ENCODE results near the gene MYF6. TPM values are rescaled to one million over a fixed set of nuclear protein-coding genes. Genes with fewer than 3 reads are reported as not detected.

Gene MYF6
- total and polyA plus RNA-seq, 4 donors: not detected

GRCh38 chr12:80717856-80718255 is 10.4 kb downstream of the MYF6 start:
- no peak for DNase-seq
- H3K36me3 ChIP-seq (ENCODE audit: control insufficient read depth in 1 of 2, insufficient read depth in 2 of 2, low read length in 1 of 2): no peaks in the 10 kb centered on the region
- intact Hi-C loops (cut with DNase I): no loop called here
- 49 to 60% methylated on average over 4 of the region's 4 CpGs for WGBS, 2 donors
- peaks cover 2% of the 10 kb centered on the region for H3K9me3 ChIP-seq (ENCODE audit: control insufficient read depth, low read length)
- no peak overlapping the region for H3K27ac ChIP-seq (ENCODE audit: low read depth in 1 of 2, low read length in 2 of 2)
- no peak for ATAC-seq (ENCODE audit: low FRiP score)
- H3K27me3 ChIP-seq (ENCODE audit: control insufficient read depth in 1 of 2, insufficient read depth in 2 of 2, low read length in 1 of 2): no peaks in the 10 kb centered on the region
- no peaks in the 10 kb centered on the region for H3K4me1 ChIP-seq (ENCODE audit: control insufficient read depth in 1 of 2, insufficient read depth in 2 of 2, low read length in 2 of 2)
- no peak overlapping the region for H3K4me3 ChIP-seq (ENCODE audit: low read length in 2 of 2)

GRCh38 chr12:80720516-80720915 is 13.1 kb downstream of the MYF6 start:
- Histone ChIP-seq H3K9me3 (ENCODE audit: control insufficient read depth, low read length) (peaks cover 2% of the 10 kb centered on the region), H3K27ac (ENCODE audit: low read depth in 1 of 2, low read length in 2 of 2) (no peak overlapping the region), H3K36me3 (ENCODE audit: control insufficient read depth in 1 of 2, insufficient read depth in 2 of 2, low read length in 1 of 2) (no peaks in the 10 kb centered on the region), H3K27me3 (ENCODE audit: control insufficient read depth in 1 of 2, insufficient read depth in 2 of 2, low read length in 1 of 2) (no peaks in the 10 kb centered on the region), H3K4me1 (ENCODE audit: control insufficient read depth in 1 of 2, insufficient read depth in 2 of 2, low read length in 2 of 2) (no peaks in the 10 kb centered on the region), H3K4me3 (ENCODE audit: low read length in 2 of 2) (no peak overlapping the region)
- 81 to 94% methylated on average over 1 of the region's 1 CpG for WGBS, 2 donors
- ATAC-seq (ENCODE audit: low FRiP score) (no peak), DNase-seq (no peak)
- intact Hi-C loops (cut with DNase I): no loop called here

GRCh38 chr12:80721326-80721725 is 13.9 kb downstream of the MYF6 start:
- no peaks in the 10 kb centered on the region for H3K4me1 ChIP-seq (ENCODE audit: control insufficient read depth in 1 of 2, insufficient read depth in 2 of 2, low read length in 2 of 2)
- ATAC-seq (ENCODE audit: low FRiP score) (no peak), DNase-seq (no peak)
- H3K27ac ChIP-seq (ENCODE audit: low read depth in 1 of 2, low read length in 2 of 2): no peak overlapping the region
- intact Hi-C loops (cut with DNase I): no loop called here
- no peaks in the 10 kb centered on the region for H3K27me3 ChIP-seq (ENCODE audit: control insufficient read depth in 1 of 2, insufficient read depth in 2 of 2, low read length in 1 of 2)
- H3K9me3 ChIP-seq (ENCODE audit: control insufficient read depth, low read length): peaks cover 2% of the 10 kb centered on the region
- WGBS, 2 donors: 80 to 81% methylated on average over 3 of the region's 3 CpGs
- H3K4me3 ChIP-seq (ENCODE audit: low read length in 2 of 2): no peak overlapping the region
- H3K36me3 ChIP-seq (ENCODE audit: control insufficient read depth in 1 of 2, insufficient read depth in 2 of 2, low read length in 1 of 2): no peaks in the 10 kb centered on the region

GRCh38 chr12:80745851-80746505 is 38.5 kb downstream of the MYF6 start:
- no peak for ATAC-seq (ENCODE audit: low FRiP score)
- H3K9me3 ChIP-seq (ENCODE audit: control insufficient read depth, low read length): no peaks in the 10 kb centered on the region
- no peaks in the 10 kb centered on the region for H3K4me1 ChIP-seq (ENCODE audit: control insufficient read depth in 1 of 2, insufficient read depth in 2 of 2, low read length in 2 of 2)
- no peaks in the 10 kb centered on the region for H3K27me3 ChIP-seq (ENCODE audit: control insufficient read depth in 1 of 2, insufficient read depth in 2 of 2, low read length in 1 of 2)
- H3K4me3 ChIP-seq (ENCODE audit: low read length in 2 of 2): no peak overlapping the region
- intact Hi-C loops (cut with DNase I): no loop called here
- no peak for DNase-seq
- no peaks in the 10 kb centered on the region for H3K36me3 ChIP-seq (ENCODE audit: control insufficient read depth in 1 of 2, insufficient read depth in 2 of 2, low read length in 1 of 2)
- H3K27ac ChIP-seq (ENCODE audit: low read depth in 1 of 2, low read length in 2 of 2): no peak overlapping the region
- 53 to 54% methylated on average over 6 of the region's 6 CpGs for WGBS, 2 donors

- ATAC-seq (ENCODE audit: low FRiP score): no peak
- 41 to 48% methylated on average over 2 of the region's 2 CpGs for WGBS, 2 donors
- intact Hi-C loops (cut with DNase I): no loop called here
These were observed 40.4 kb downstream of the MYF6 start for GRCh38 chr12:80747800-80748199.

GRCh38 chr12:80749456-80749855 is 42.0 kb downstream of the MYF6 start:
- intact Hi-C loops (cut with DNase I): no loop called here
- H3K4me1 ChIP-seq (ENCODE audit: control insufficient read depth in 1 of 2, insufficient read depth in 2 of 2, low read length in 2 of 2): no peaks in the 10 kb centered on the region
- H3K4me3 ChIP-seq (ENCODE audit: low read length in 2 of 2): no peak overlapping the region
- H3K27me3 ChIP-seq (ENCODE audit: control insufficient read depth in 1 of 2, insufficient read depth in 2 of 2, low read length in 1 of 2): no peaks in the 10 kb centered on the region
- H3K27ac ChIP-seq (ENCODE audit: low read depth in 1 of 2, low read length in 2 of 2): no peak overlapping the region
- 79 to 80% methylated on average over 2 of the region's 2 CpGs for WGBS, 2 donors
- no peaks in the 10 kb centered on the region for H3K9me3 ChIP-seq (ENCODE audit: control insufficient read depth, low read length)
- H3K36me3 ChIP-seq (ENCODE audit: control insufficient read depth in 1 of 2, insufficient read depth in 2 of 2, low read length in 1 of 2): no peaks in the 10 kb centered on the region
- ATAC-seq (ENCODE audit: low FRiP score) (no peak), DNase-seq (no peak)

More at GRCh38 chr12:80747800-80748199, 40.4 kb downstream of the MYF6 start:
- H3K27me3 ChIP-seq (ENCODE audit: control insufficient read depth in 1 of 2, insufficient read depth in 2 of 2, low read length in 1 of 2): no peaks in the 10 kb centered on the region
- H3K4me1 ChIP-seq (ENCODE audit: control insufficient read depth in 1 of 2, insufficient read depth in 2 of 2, low read length in 2 of 2): no peaks in the 10 kb centered on the region
- H3K27ac ChIP-seq (ENCODE audit: low read depth in 1 of 2, low read length in 2 of 2): no peak overlapping the region
- DNase-seq: no peak
- no peak overlapping the region for H3K4me3 ChIP-seq (ENCODE audit: low read length in 2 of 2)
- H3K9me3 ChIP-seq (ENCODE audit: control insufficient read depth, low read length): no peaks in the 10 kb centered on the region
- no peaks in the 10 kb centered on the region for H3K36me3 ChIP-seq (ENCODE audit: control insufficient read depth in 1 of 2, insufficient read depth in 2 of 2, low read length in 1 of 2)

- intact Hi-C loops (cut with DNase I): no loop called here
- H3K27me3 ChIP-seq (ENCODE audit: control insufficient read depth in 1 of 2, insufficient read depth in 2 of 2, low read length in 1 of 2): no peaks in the 10 kb centered on the region
- no peaks in the 10 kb centered on the region for H3K4me1 ChIP-seq (ENCODE audit: control insufficient read depth in 1 of 2, insufficient read depth in 2 of 2, low read length in 2 of 2)
- H3K36me3 ChIP-seq (ENCODE audit: control insufficient read depth in 1 of 2, insufficient read depth in 2 of 2, low read length in 1 of 2): no peaks in the 10 kb centered on the region
- no peak overlapping the region for H3K27ac ChIP-seq (ENCODE audit: low read depth in 1 of 2, low read length in 2 of 2)
- H3K9me3 ChIP-seq (ENCODE audit: control insufficient read depth, low read length): no peaks in the 10 kb centered on the region
- DNase-seq (no peak), ATAC-seq (ENCODE audit: low FRiP score) (no peak)
- H3K4me3 ChIP-seq (ENCODE audit: low read length in 2 of 2): no peak overlapping the region
These were observed 45.0 kb downstream of the MYF6 start for GRCh38 chr12:80752464-80752863.

- Histone ChIP-seq H3K27me3 (ENCODE audit: control insufficient read depth in 1 of 2, insufficient read depth in 2 of 2, low read length in 1 of 2) (no peaks in the 10 kb centered on the region), H3K9me3 (ENCODE audit: control insufficient read depth, low read length) (no peaks in the 10 kb centered on the region), H3K27ac (ENCODE audit: low read depth in 1 of 2, low read length in 2 of 2) (no peak overlapping the region), H3K4me1 (ENCODE audit: control insufficient read depth in 1 of 2, insufficient read depth in 2 of 2, low read length in 2 of 2) (no peaks in the 10 kb centered on the region), H3K36me3 (ENCODE audit: control insufficient read depth in 1 of 2, insufficient read depth in 2 of 2, low read length in 1 of 2) (no peaks in the 10 kb centered on the region), H3K4me3 (ENCODE audit: low read length in 2 of 2) (no peak overlapping the region)
- DNase-seq (no peak), ATAC-seq (ENCODE audit: low FRiP score) (no peak)
- WGBS, 2 donors: 85% methylated on average over 3 of the region's 3 CpGs
- intact Hi-C loops (cut with DNase I): no loop called here
These were observed 46.8 kb downstream of the MYF6 start for GRCh38 chr12:80754274-80754673.

- DNase-seq (no peak), ATAC-seq (ENCODE audit: low FRiP score) (no peak)
- WGBS, 2 donors: 29 to 30% methylated on average over 1 of the region's 1 CpG
- Histone ChIP-seq H3K4me3 (ENCODE audit: low read length in 2 of 2) (no peak overlapping the region), H3K36me3 (ENCODE audit: control insufficient read depth in 1 of 2, insufficient read depth in 2 of 2, low read length in 1 of 2) (no peaks in the 10 kb centered on the region), H3K27ac (ENCODE audit: low read depth in 1 of 2, low read length in 2 of 2) (no peak overlapping the region), H3K9me3 (ENCODE audit: control insufficient read depth, low read length) (no peaks in the 10 kb centered on the region), H3K4me1 (ENCODE audit: control insufficient read depth in 1 of 2, insufficient read depth in 2 of 2, low read length in 2 of 2) (no peaks in the 10 kb centered on the region), H3K27me3 (ENCODE audit: control insufficient read depth in 1 of 2, insufficient read depth in 2 of 2, low read length in 1 of 2) (no peaks in the 10 kb centered on the region)
- intact Hi-C loops (cut with DNase I): no loop called here
These were observed 49.4 kb downstream of the MYF6 start for GRCh38 chr12:80756875-80757274.

Measured in aorta (tissue), 5 donors.